Heart right ventricle (tissue), 16 donors: ENCODE data around the gene PJVK. TPM values are rescaled to one million over a fixed set of nuclear protein-coding genes. Genes with fewer than 3 reads are reported as not detected.
A peak's percentile ranks its signal among the peaks of the same experiment; 100 is the strongest.
"Not testable (repeated sequence)": the region's sequence is repeated elsewhere in the genome, so short reads cannot be mapped to it uniquely, and the experiment has no call there.

Source experiments
- ATAC-seq, 8 donors: fragments of 200-7000 bp; cut with Tn5 transposase; one replicate each; pipeline ENCODE4 v1.9.1; 2020; ENCODE audit warnings: mild to moderate bottlenecking in 8 of 8, moderate library complexity in 8 of 8, moderate number of reproducible peaks in 1 of 8
- DNase-seq, 2 donors: peaks; one replicate each; pipeline ENCODE4 v3.0.0-alpha.2; 2020
- H3K27ac ChIP-seq, 10 donors: fragments of 200-600 bp; sonication (generic) in 2 of 10; one replicate each; pipeline versions ENCODE4 v1.5.0 to v1.8.0; 2020 to 2022; ENCODE audit warnings: mild to moderate bottlenecking in 3 of 10
- H3K27me3 ChIP-seq, 7 donors: fragments of 200-600 bp; one replicate each; pipeline ENCODE4 v1.8.0; 2021 to 2022; ENCODE audit warnings: mild to moderate bottlenecking in 2 of 7
- H3K36me3 ChIP-seq, 9 donors: fragments of 200-600 bp; sonication (generic) in 1 of 9; one replicate each; pipeline versions ENCODE4 v1.5.0 to v1.8.0; 2020 to 2022; ENCODE audit warnings: mild to moderate bottlenecking in 2 of 9
- H3K4me1 ChIP-seq, 9 donors: fragments of 200-600 bp; sonication (generic) in 1 of 9; one replicate each; pipeline versions ENCODE4 v1.5.0 to v1.8.0; 2020 to 2022; ENCODE audit warnings: mild to moderate bottlenecking in 4 of 9
- H3K4me3 ChIP-seq, 10 donors: fragments of 200-600 bp; sonication (generic) in 2 of 10; one replicate each; pipeline versions ENCODE4 v1.5.0 to v1.8.0; 2020 to 2022; ENCODE audit warnings: mild to moderate bottlenecking in 7 of 10, moderate library complexity in 2 of 10
- H3K9me3 ChIP-seq, 11 donors: fragments of 200-600 bp in 10 of 11; sonication (generic) in 2 of 11; one replicate each; pipeline versions ENCODE4 v1.5.0 to v1.8.0; 2013 to 2022; ENCODE audit warnings: mild to moderate bottlenecking in 2 of 11, control low read depth in 1 of 11, moderate library complexity in 1 of 11
- CTCF ChIP-seq, 9 donors: fragments of 200-600 bp; sonication (generic) in 2 of 9; IDR thresholded peaks; one replicate each; pipeline versions ENCODE4 v1.5.0 to v1.8.0; 2021 to 2022; ENCODE audit warnings: antibody characterized with exemption in 9 of 9, mild to moderate bottlenecking in 5 of 9, moderate library complexity in 1 of 9
- WGBS, 2 donors: extraction: QIAGEN DNeasy Blood & Tissue Kit; methylation state at CpG; one replicate each; pipeline ENCODE4 v1.1.7; 2013; ENCODE audit warnings: inconsistent platforms in 1 of 2; 5-methylcytosine and 5-hydroxymethylcytosine counted together
- intact Hi-C, 10 donors: fragments of 100-400 bp; cut with DNase I; formaldehyde crosslinking; loops; one replicate each; pipeline versions ENCODE4 v1.11.1 to v1.14.2; 2022
- polyA plus RNA-seq, 2 donors: library from polyadenylated mRNA; stranded (reverse); fragments of 200-250 nt; gene quantifications; one replicate each; pipeline ENCODE4 v1.2.3, GENCODE V29; 2013
- total RNA-seq, 10 donors: library from RNA; stranded (reverse); fragmentation: NEBNext Ultra II Directional in 3 of 10; extraction: Animal tissue kit (Norgen Biotek cat#: 25700) in 3 of 10; gene quantifications; one replicate each; pipeline versions ENCODE4 v1.2.1 to v1.2.4, GENCODE V29; 2021 to 2023
- donor health status: Arrhythmogenic right ventricular cardiomyopathy.
- donor health status: ischemic (EF 13 %, LVEDD 7.1; RV severe dilation, severe dysfunction).
- donor health status: healthy with polysubstance abuse.
- donor health status: DM: no; HTN: yes; CAD: no.
- donor health status: DM: no; HTN: no; CAD: no.
- donor health status: ischemic (EF 25% LVEDD 6.9; RV normal size, moderate dysfunction).
- donor health status: ischemic (EF 25% LVEDD 5.7; RV mildly dilated, moderate dysfunction).
- donor health status: healthy.
- donor health status: DM: yes; HTN: yes; CAD: no.
- donor health status: Ischemic cardiomyopathy.
- donor health status: ischemic (EF 35%, LVEDD 5.7; RV mildly dilated, moderate dysfunction).
- donor health status: nonischemic (EF 11% LVEDD 7.7; RV severe dilation, severe dysfunction).
- donor health status: DM: yes; HTN: yes; CAD: no.
- donor health status: PGD.
- donor health status: ischemic (EF 29% LVEDD 5.4; RV normal size, mild dysfunction).
- donor health status: nonischemic (EF 23%, LVEDD 6.1; RV moderate dilation, normal function).

Gene PJVK
- total and polyA plus RNA-seq, 12 donors, result 0.54 to 6.6 (median 1.7) TPM

GRCh38 chr2:178409261-178409660 is 41.9 kb upstream of the PJVK start:
- no peak overlapping the region for H3K27ac ChIP-seq
- DNase-seq (no peak), ATAC-seq (no peak)
- intact Hi-C loops, result loop anchor here in 1 of 10 donors (10.0 kb wide), 1 partner anchor 294 kb away; the partner anchor contains the start of gene RBM45
- no peak overlapping the region for H3K4me3 ChIP-seq
- no peak for TF ChIP-seq CTCF (IDR thresholded peaks at IDR 0.05)
- H3K4me1 ChIP-seq, result peaks cover 0 to 9% (median 0%) of the 10 kb centered on the region in 9 donors
- no peaks in the 10 kb centered on the region for H3K27me3 ChIP-seq
- H3K9me3 ChIP-seq, result no peaks in the 10 kb centered on the region
- WGBS, 2 donors, result 87 to 89% methylated on average over 5 of the region's 5 CpGs
- no peaks in the 10 kb centered on the region for H3K36me3 ChIP-seq

- no peak overlapping the region for H3K4me3 ChIP-seq
- ATAC-seq (no peak), DNase-seq (no peak)
- H3K4me1 ChIP-seq, result peaks cover 0 to 23% (median 9%) of the 10 kb centered on the region in 9 donors
- intact Hi-C loops, result loop anchor here in 8 of 10 donors (5.0 to 10.0 kb wide), 4 partner anchors 107 to 300 kb away; partner anchors contain the start of gene RBM45 (in 7 of the 8)
- no peaks in the 10 kb centered on the region for H3K27me3 ChIP-seq
- no peaks in the 10 kb centered on the region for H3K9me3 ChIP-seq
- 78 to 87% methylated on average over 3 of the region's 3 CpGs for WGBS, 2 donors
- no peak overlapping the region for H3K27ac ChIP-seq
- no peak for TF ChIP-seq CTCF (IDR thresholded peaks at IDR 0.05)
- no peaks in the 10 kb centered on the region for H3K36me3 ChIP-seq
These were observed 39.1 kb upstream of the PJVK start for GRCh38 chr2:178412047-178412446.

GRCh38 chr2:178412453-178412852 is 38.7 kb upstream of the PJVK start:
- H3K4me3 ChIP-seq, H3K36me3 ChIP-seq, H3K27me3 ChIP-seq, H3K27ac ChIP-seq, H3K9me3 ChIP-seq, DNase-seq, ATAC-seq: not testable (repeated sequence)
- 97 to 98% methylated on average over 8 of the region's 8 CpGs for WGBS, 2 donors
- H3K4me1 ChIP-seq, result peaks cover 0 to 23% (median 9%) of the 10 kb centered on the region in 9 donors
- intact Hi-C loops, result loop anchor here in 8 of 10 donors (5.0 to 10.0 kb wide), 4 partner anchors 108 to 300 kb away; partner anchors contain the start of gene RBM45 (in 7 of the 8)

- peaks cover 0 to 4% (median 0%) of the 10 kb centered on the region in 9 donors for H3K36me3 ChIP-seq
- intact Hi-C loops, result loop anchor here in 8 of 10 donors (1.0 to 10.0 kb wide), 6 partner anchors 16 to 301 kb away; partner anchors contain the start of gene RBM45 (in 7 of the 8)
- 0 to 1% methylated on average over 45 of the region's 45 CpGs for WGBS, 2 donors
These were observed 37.5 kb upstream of the PJVK start for GRCh38 chr2:178413472-178414265.

More at GRCh38 chr2:178413472-178414265, 37.5 kb upstream of the PJVK start:
- Histone ChIP-seq H3K4me1 (peaks cover 0 to 23% (median 9%) of the 10 kb centered on the region in 9 donors), H3K4me3 (peak overlapping the region; percentile 32 to 83 (median 69)), H3K9me3 (no peaks in the 10 kb centered on the region), H3K27ac (peak overlapping the region; percentile 77 to 98 (median 93)), H3K27me3 (no peaks in the 10 kb centered on the region)
- ATAC-seq, result peak; percentile 85 to 94 (median 90)
- peak; percentile 67 to 75 for DNase-seq
- TF ChIP-seq CTCF (IDR thresholded peaks at IDR 0.05), result peak in 2 of 9 donors; percentile 5 to 14
